ENCODE data around the gene KCP.
"Not testable (repeated sequence)": the region's sequence is repeated elsewhere in the genome, so short reads cannot be mapped to it uniquely, and the experiment has no call there.

Gene KCP

GRCh38 chr7:128910569-128910945 is at the start of gene KCP:
Gene KCP, minus strand, starts transcription at chr7:128910709. Its CDS starts 33 bp downstream, at chr7:128910676.
- DNase-seq (ENCODE audit: low read depth): no peak

- no peak for DNase-seq (ENCODE audit: low read depth)
Observed at GRCh38 chr7:128959296-128959695, 48.8 kb upstream of the KCP start.

- DNase-seq (ENCODE audit: low read depth): no peak
Observed at GRCh38 chr7:128955981-128956380, 45.5 kb upstream of the KCP start.

DNA sequence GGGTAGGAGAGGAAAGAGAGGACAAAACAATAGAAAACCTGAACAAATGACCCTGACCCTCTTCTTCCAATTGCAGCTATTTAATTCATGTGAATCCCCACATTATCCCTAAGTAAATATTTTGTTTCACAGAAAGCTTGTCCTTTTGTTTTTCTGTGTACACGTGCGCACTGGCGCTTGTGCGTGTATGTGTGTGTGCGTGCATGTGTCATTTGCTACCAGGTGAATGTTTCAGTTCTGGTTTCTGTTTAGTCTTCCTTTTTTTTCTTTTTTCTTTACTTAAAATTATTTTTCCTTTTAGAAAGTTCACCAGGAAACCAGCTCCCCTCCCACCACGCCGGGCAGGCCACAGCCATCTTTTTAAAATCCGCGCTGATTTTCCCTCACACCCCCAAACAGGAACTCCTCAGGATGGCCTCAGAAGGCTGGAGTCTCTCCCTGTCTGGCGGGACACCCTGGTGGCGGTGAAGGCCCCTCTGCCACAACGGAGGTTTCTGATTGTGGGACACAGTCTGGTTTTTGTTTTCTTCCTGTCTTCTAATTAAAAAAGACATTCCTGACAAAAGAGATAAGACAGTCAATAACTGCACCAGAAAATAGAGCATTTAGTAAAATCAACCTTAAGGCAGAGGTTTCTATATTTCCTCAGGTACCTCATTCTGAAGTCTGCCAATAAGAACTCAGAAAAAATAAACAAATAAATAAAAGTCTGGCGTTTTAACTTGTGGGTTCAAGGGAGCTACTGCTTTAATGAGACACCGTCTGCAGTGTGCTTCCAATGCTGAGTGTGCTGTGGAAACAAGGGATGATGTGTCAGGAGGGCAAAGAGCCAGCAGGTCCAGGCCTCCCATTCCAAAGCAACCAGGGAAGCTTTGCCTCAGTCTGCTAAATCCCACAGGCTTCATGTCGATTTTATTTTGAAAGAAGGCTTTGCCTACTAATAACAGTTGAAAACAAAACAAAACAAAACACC is 44.6 kb upstream of the KCP start:
- peak; percentile 12 for DNase-seq (ENCODE audit: low read depth)

DNA sequence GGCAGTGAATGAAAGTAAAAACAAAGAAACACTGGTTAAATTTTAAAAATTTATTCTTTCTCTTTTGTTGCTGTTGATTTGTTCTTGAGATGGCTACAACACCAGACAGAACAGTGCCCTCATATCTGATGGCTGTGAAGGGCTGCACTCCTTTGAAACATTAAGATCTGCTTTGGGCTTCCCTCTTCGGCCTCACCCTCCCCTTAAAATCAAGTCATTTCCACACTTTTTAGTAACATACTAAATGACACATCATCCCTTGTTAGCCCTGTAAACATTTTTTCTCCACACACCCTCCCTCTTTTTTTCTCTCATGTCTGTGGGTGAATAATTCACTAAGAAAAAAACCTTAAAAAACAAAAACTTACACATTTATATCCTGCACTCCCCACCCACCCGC is 43.6 kb upstream of the KCP start:
- DNase-seq (ENCODE audit: low read depth): no peak

GRCh38 chr7:128951296-128951695 is 40.8 kb upstream of the KCP start:
- DNase-seq (ENCODE audit: low read depth): no peak

GRCh38 chr7:128948976-128949760 is 38.7 kb upstream of the KCP start:
- no peak for DNase-seq (ENCODE audit: low read depth)

- DNase-seq (ENCODE audit: low read depth): no peak
Observed at GRCh38 chr7:128948312-128948973, 37.9 kb upstream of the KCP start.

GRCh38 chr7:128947854-128948253 is 37.3 kb upstream of the KCP start:
- no peak for DNase-seq (ENCODE audit: low read depth)

- DNase-seq (ENCODE audit: low read depth): no peak
Observed at GRCh38 chr7:128946936-128947830, 36.7 kb upstream of the KCP start.

GRCh38 chr7:128945668-128946366 is 35.3 kb upstream of the KCP start:
- DNase-seq (ENCODE audit: low read depth): no peak

DNA sequence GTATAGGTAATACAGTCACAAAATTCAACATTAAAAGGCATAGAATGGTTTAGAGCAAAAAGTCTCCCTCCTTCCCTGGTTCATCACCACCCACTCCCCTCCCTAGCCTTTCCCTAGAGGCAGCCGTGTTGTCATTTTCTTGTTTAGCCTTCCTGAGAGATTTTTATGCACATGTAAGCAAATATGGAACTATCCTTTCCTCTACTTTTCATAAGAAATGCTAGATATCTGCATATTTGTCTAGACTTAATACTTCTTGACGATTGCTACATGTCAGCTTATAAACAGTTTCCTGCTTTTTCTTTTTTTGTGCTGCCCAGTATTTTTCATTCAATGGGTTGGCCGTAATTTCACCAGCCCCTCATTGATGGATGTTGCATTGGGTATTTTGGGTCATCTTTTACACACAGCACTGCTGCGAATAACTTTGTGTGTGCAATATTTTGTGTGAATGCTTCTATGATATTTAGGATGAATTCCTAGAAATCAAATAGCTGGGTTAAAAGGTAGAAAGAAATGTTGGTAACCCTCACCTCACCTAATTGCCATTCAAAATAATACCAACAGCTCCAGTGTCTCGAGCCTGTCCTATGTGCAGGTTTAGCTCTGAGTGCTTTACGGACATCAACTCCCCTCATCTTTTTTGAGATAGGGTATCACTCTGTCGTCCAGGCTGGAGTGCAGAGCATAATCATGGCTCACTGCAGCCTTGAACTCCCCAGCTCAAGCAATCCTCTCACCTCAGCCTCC is 34.2 kb upstream of the KCP start:
- no peak for DNase-seq (ENCODE audit: low read depth)

DNA sequence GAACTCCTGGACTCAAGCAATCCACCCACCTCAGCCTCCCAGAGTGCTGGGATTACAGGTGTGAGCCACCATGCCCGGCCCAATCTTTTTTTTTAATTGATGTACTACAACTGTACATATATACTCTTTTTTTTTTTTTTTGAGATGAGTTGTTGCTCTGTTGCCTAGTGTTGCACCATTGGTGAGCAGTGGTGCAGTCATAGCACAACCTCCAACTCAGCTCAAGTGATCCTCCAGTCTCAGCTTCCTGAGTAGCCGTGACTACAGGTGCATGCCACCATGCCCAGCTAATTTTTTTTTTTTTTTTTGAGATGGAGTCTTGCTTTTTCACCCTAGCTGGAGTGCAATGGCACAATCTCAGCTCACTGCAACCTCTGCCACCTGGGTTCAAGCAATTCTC is 32.7 kb upstream of the KCP start:
- not testable (repeated sequence) for DNase-seq (ENCODE audit: low read depth)

- no peak for DNase-seq (ENCODE audit: low read depth)
Observed at GRCh38 chr7:128941946-128942526, 31.5 kb upstream of the KCP start.

DNA sequence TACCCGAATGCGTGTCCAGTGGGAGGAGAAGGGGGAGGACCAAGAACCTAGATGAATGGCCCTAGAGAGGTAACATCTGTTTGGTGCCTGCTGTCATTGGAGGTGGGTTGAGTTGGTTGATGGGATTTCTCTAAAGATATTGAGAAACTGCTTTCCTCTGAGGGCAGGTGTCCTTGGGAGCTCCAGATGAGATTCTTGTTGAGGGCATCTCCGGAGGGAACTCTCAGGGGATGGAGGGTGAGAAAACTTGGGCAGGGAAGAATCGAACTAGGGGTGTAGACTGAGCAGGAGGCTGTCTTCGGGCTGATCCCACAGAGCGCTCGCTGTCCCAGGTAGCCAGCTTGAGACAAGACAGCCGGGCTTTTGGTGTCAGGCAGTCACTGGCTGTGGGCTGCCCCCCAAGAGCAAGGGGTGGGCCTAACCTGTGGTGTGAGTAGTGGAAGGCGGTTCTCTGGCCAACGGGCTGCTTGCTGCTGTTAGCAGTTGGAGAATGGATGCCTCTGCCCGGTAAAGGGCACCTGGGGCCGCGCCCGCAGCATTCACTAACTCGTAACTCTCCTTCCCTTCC is 30.9 kb upstream of the KCP start:
- no peak for DNase-seq (ENCODE audit: low read depth)

DNA sequence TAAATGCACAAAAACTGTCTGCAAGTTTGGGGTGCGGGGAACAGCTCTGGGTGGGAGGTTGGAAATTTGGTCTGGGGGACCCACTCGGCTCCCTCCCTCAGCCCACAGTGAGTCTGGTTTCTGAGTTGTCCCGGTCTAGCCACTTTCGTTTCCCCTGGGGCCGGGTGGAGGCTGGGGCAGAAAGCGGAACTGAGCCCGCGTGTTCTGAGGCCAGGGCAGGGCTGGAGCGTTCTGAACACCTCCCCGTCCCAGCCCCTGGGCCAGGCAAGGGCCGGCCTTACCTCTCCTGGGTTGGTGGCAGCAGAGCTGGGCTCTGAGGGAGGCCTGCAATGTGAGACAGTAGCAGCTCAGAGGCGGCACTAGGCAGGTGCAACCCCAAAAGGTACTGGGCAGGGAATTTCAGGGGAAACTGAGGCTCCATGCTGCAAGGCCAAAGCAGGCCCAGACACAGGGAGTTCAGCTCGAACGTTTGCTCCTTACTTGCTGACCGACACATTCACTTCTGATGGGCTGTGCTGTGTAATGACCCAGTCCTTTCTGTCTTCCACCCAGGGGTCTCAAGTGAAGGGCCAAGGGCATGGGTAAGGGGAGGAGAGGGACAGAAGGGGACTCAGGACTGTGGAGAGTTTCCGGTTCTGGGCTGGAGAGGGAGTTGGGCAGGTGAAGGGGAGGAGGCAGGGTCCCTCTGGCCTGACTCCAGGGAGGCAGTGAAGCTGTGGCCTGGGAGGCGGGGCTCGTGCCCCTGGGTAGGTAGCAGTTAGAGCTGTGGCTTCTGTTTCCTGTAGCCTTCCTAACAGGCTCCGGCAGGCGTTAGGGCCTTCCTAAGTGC is 30.2 kb upstream of the KCP start:
- no peak for DNase-seq (ENCODE audit: low read depth)

DNA sequence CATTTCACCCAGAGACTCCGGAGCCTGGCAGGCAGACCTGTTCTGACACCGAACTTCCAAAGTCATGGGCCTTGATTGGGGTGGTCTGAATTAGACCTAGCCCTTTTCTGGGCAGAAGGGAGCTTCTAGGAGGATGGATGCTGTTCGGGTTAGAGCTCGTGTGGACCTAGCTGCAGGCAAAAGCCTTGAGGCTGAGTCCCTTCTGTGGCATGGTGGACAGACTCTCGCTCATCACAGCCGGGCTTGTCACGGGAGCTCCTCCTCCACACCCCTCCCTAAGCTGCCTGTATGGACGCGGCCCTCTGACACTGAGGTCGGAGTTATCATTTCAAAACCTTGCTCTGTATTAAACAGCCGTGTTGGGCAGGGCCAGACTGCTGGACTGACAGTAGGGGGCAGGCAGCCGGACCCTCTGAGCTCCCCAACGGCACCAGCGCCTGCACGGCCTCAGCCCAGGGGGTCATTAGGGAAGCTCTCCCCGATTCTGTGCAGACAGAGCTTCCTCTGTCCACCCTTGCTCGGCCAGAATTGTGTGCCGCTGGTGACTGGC is 29.4 kb upstream of the KCP start:
- DNase-seq (ENCODE audit: low read depth): no peak

All from fibroblast of the conjunctiva (primary cell).